ENCODE measurements around the gene RPLP2.

- TF ChIP-seq, protein P1, sequence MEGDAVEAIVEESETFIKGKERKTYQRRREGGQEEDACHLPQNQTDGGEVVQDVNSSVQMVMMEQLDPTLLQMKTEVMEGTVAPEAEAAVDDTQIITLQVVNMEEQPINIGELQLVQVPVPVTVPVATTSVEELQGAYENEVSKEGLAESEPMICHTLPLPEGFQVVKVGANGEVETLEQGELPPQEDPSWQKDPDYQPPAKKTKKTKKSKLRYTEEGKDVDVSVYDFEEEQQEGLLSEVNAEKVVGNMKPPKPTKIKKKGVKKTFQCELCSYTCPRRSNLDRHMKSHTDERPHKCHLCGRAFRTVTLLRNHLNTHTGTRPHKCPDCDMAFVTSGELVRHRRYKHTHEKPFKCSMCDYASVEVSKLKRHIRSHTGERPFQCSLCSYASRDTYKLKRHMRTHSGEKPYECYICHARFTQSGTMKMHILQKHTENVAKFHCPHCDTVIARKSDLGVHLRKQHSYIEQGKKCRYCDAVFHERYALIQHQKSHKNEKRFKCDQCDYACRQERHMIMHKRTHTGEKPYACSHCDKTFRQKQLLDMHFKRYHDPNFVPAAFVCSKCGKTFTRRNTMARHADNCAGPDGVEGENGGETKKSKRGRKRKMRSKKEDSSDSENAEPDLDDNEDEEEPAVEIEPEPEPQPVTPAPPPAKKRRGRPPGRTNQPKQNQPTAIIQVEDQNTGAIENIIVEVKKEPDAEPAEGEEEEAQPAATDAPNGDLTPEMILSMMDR (conservative IDR thresholded peaks at IDR 0.05; ENCODE audit: low read depth, low read length), result no peak
- TF ChIP-seq RCOR1 (IDR thresholded peaks at IDR 0.05; ENCODE audit: insufficient replicate concordance, low read length) (no peak), CEBPB (IDR thresholded peaks at IDR 0.05; ENCODE audit: low read depth, low read length) (no peak), POLR2A (IDR thresholded peaks at IDR 0.05; ENCODE audit: low read depth, low read length) (0 out of 2 replicates have a peak, but pooled peaks have one; percentile 28), BHLHE40 (IDR thresholded peaks at IDR 0.05; ENCODE audit: low read depth, low read length) (no peak), MAZ (IDR thresholded peaks at IDR 0.05; ENCODE audit: borderline replicate concordance, low read depth, low read length) (no peak), RAD21 (IDR thresholded peaks at IDR 0.05; ENCODE audit: low read length) (no peak), MAFK (IDR thresholded peaks at IDR 0.05; ENCODE audit: low read depth, low read length) (no peak)
Observed at GRCh38 chr11:843086-843734, 33.4 kb downstream of the RPLP2 start.
